GM19463 (cell line): Measurements from ENCODE around the gene NCK2.

Experiments
- ATAC-seq: cut with Tn5 transposase; IDR thresholded peaks from one replicate; pipeline ENCODE4 v1.9.1; 2021; ENCODE audit warnings: mild to moderate bottlenecking, moderate library complexity; ENCODE audit not compliant: unreplicated experiment

The NCK2 gene

DNA sequence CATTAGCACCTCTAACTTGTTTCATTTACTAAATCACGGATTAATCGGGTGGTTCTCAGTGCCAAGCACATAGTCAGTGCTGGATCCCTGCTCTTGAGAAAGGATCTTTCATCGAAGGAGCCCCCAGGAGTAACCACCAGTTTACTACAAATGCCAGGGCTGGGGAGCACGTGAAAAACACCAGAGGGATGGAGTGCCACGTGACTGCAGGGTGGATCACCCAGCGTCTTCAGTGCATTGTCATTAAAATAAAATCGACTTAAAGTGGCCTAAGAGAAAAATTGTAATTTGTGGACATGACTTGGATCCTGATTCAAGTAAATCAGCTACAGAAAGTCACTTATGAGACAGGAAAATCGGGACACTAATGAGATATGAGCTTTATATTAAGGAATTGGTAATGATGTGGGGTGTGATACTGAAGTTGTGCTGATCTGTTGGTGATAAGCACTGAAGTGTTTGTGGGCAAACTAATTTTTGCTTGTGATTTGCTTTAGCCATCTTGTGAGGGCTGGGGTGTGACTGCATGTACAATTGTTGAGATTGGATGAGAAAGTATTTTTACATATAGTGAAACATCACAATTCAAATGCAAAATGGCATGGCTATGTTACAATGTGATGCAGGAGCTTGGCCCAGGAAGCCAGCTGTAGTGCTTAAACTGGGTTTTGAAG is 63.8 kb downstream of the NCK2 start:
- no peak for ATAC-seq

GRCh38 chr2:105809097-105809473 is 64.4 kb downstream of the NCK2 start:
- peak; percentile 30 for ATAC-seq

GRCh38 chr2:105809723-105810122 is 65.0 kb downstream of the NCK2 start:
- ATAC-seq = no peak

- peak; percentile 96 for ATAC-seq
Measured at GRCh38 chr2:105812180-105813044, 67.7 kb downstream of the NCK2 start.

DNA sequence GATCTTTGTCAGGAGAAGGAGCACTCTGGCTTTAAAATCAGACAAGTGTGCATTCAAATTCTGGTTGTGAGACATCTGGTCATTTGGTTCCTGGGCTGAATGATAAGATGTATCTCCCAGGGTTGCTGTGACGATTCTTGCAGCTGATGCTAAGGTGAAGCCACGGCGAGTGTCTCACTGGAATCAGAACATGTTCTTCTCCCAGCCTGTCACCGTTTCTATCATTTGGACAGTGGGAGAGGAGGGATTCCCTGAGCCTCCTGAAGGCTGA is 68.3 kb downstream of the NCK2 start:
- no peak for ATAC-seq

GRCh38 chr2:105813405-105813804 is 68.7 kb downstream of the NCK2 start:
- no peak for ATAC-seq

DNA sequence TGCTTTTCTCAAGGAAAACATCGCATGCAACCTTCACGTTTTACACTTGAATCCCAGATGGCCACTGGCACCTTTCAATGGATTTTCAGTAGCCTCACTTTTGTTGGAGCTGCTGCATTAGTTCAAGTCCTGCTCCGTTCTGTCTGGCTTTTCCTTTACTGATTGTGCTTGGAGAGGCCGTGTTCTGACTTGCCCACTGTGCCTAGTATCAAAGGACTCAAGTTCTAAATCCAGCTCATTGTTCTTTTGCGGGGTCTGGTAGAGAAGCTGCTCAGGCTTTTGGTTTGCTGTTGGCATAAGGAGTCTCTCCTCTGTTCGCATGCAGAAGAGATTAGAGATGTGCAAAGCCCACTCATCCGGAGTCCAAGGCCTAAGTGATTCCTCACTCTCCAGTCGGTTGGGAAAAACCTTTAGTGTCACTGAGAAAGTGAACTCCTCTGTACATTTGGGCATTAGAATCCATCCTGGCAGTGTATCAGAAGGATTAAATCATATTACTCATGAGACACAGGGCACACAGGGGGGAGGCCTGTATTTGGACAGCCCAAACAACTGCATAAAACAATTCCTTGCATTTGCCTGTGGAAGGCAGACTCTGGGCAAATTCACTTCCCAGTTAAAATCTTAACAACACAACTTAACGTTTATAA is 69.7 kb downstream of the NCK2 start:
- ATAC-seq = no peak

- ATAC-seq = no peak
Measured at GRCh38 chr2:105815401-105815800, 70.7 kb downstream of the NCK2 start.

DNA sequence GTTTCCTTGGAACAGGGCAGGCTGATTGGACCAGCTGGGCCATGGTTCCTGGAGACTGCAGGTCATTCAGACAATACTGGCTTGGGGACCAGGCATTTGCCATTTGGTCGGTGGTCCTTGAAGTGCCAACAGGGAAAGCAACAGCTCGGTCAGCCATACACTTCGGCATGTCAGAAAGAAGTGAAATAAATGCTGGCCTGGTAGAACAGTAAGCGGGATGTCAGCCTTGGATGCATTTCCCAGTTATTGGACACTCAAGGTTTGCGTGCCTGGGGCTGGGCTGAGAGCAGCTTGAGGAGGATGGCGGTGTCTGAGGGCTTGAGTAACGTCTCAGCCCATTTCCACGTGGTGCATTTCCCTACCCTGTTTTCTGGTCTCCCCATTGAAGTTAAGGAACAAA is 75.4 kb downstream of the NCK2 start:
- no peak for ATAC-seq

GRCh38 chr2:105820691-105821090 is 76.0 kb downstream of the NCK2 start:
- ATAC-seq = no peak

DNA sequence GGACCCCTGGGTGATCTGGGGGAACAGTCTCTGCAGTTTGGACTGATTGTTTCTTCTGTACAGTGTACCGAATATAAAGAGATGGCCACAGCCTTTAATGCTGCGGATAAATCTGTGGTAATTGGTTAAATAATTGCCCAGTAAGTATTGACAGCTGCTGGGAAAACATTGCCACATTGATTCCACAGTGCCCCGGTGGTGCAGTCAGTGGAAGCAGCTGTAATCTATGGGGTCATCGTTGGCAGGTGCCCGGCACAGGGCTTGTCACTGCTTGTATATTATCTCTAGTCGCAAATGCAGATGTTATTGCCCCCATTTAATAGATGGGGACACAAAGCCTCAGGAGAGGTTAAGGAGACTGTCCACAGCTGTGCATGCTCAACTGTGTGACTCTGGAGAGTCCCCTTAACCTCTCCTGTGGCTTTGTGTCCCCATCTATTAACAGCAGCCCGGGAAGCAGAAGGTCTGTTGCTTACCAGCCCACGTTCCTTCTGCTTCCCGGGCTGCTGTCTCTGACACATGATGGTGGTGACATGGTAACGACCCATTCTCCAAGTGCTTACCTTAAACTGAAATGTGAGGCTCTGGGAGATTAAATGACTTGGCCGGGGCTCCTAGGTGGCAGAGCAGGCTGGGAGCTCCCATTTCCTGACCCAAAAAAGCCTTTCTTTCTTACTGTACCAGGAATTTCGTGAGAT is 76.9 kb downstream of the NCK2 start:
- ATAC-seq = no peak

GRCh38 chr2:105822186-105822585 is 77.5 kb downstream of the NCK2 start:
- ATAC-seq = peak; percentile 97

GRCh38 chr2:105824446-105824845 is 79.7 kb downstream of the NCK2 start:
- no peak for ATAC-seq

DNA sequence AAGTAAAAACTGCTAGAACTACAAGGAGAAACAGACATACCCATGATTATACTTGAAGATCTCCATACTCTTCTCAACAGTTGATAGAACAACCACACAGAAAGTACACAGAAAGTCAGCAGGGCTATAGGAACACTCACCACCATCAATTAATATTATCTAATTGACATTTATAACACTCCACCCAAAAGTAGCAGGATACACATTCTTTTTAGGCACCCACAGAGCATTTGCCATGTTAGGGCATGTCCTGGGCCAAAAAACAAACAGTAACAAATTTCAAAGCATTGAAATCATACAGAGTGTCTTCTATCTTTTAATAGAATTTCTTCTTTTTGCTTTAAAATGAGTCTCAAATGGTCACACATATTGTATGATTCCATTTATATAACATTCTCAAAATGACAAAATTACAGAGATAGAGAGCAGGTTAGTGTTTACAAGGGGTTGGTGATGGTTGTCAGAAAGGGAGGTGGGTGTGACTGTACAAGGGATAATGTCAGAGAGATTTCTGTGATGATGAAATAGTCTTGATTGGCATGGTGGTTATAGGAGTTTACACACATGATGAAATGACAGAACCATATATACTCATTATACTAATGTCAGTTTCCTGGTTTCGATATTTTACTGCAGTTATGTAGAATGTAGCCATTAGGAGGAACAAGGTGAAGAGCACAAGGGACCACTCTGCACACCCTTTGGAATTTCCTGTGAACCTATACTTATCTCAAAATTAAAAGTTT is 82.8 kb downstream of the NCK2 start:
- no peak for ATAC-seq

- ATAC-seq = no peak
Measured at GRCh38 chr2:105828558-105828957, 83.8 kb downstream of the NCK2 start.

GRCh38 chr2:105834931-105835330 is 90.2 kb downstream of the NCK2 start:
- peak; percentile 64 for ATAC-seq

DNA sequence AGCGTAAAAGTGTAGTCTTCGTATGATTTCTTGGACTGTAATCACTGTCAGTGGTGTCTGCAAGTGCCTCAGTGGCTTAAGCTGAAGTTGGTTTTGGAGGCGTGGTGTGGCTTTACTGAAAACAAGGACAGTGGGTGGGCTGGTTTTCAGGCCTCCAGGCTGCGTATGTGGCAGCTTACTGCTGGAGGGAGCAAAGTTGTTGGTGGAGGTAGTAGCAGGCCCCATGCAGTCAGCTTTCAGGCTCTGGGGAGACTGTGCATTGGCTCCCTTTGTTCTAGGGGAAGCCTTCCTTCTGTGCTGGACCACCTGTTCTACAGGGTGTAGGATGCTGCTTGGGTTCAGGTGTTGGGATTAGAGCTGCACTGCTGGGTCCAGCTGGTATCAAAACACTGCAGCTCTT is 91.6 kb downstream of the NCK2 start:
- no peak for ATAC-seq

- ATAC-seq = no peak
Measured at GRCh38 chr2:105836840-105837692, 92.4 kb downstream of the NCK2 start.

GRCh38 chr2:105839793-105840192 is 95.1 kb downstream of the NCK2 start:
- ATAC-seq = no peak

- no peak for ATAC-seq
Measured at GRCh38 chr2:105840933-105841332, 96.2 kb downstream of the NCK2 start.
